ENCODE measurements around the gene MFAP3. TPM values are rescaled to one million over a fixed set of nuclear protein-coding genes. Genes with fewer than 3 reads are reported as not detected.

Gene MFAP3
- total RNA-seq, 1 experiment from 2014 or later, result 69.4 TPM

GRCh38 chr5:154088801-154089200 lies 50.0 kb downstream of the MFAP3 start:
- no peak for DNase-seq (ENCODE audit: extremely low read depth, low read depth)

- no peak for DNase-seq (ENCODE audit: extremely low read depth, low read depth)
Observed at GRCh38 chr5:154090656-154091055, 51.9 kb downstream of the MFAP3 start.

- DNase-seq (ENCODE audit: extremely low read depth, low read depth), result peak; percentile 62
Observed at GRCh38 chr5:154092356-154093141, 53.8 kb downstream of the MFAP3 start.

GRCh38 chr5:154093142-154093532 lies 54.4 kb downstream of the MFAP3 start:
- no peak for DNase-seq (ENCODE audit: extremely low read depth, low read depth)

GRCh38 chr5:154095904-154096303 lies 57.1 kb downstream of the MFAP3 start:
- no peak for DNase-seq (ENCODE audit: extremely low read depth, low read depth)

- DNase-seq (ENCODE audit: extremely low read depth, low read depth), result no peak
Observed at GRCh38 chr5:154097031-154097430, 58.3 kb downstream of the MFAP3 start.

DNA sequence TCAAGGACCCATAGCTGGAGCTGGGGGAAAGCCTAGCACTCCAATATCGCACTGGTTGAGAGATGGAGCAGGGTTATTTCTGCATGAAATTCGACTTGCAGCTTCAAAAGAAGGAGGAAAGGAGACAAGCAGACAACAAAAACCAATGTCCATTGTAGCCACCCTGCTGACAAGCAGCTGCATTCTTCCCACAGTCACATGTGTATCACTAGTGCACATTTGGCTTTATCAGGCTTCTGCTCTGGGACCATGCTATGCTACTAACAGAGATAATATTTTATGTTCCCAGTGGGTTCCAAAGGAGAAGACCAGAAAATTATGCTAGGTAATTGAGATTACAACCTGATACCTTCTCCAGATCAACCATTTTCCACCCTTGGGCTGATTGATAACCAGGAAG lies 59.7 kb downstream of the MFAP3 start:
- DNase-seq (ENCODE audit: extremely low read depth, low read depth), result no peak

GRCh38 chr5:154101184-154101583 lies 62.4 kb downstream of the MFAP3 start:
- DNase-seq (ENCODE audit: extremely low read depth, low read depth), result no peak

GRCh38 chr5:154103233-154103632 lies 64.5 kb downstream of the MFAP3 start:
- DNase-seq (ENCODE audit: extremely low read depth, low read depth), result no peak

Other genes with a start within 250 kb of the MFAP3 start
- gene FAM114A2, start 57 bp upstream of the MFAP3 start, total RNA-seq (2014; rRNA removed; shearing (Covaris generic)), result 16.3 and 21.3 TPM in 2 replicates
- gene GALNT10, start 151.8 kb downstream of the MFAP3 start, total RNA-seq (2014; rRNA removed; shearing (Covaris generic)), result 21.7 TPM in 2 replicates

Data from NCI-H460 (cell line).